Measurements from ENCODE around the gene COLEC11. TPM values are rescaled to one million over a fixed set of nuclear protein-coding genes. Genes with fewer than 3 reads are reported as not detected.

Gene COLEC11
- total and polyA plus RNA-seq, 2 of the 13 experiments (the other 11 are each of a cell fraction or from before 2014, with no cell fraction given), result 1.5 to 3.0 TPM

DNA sequence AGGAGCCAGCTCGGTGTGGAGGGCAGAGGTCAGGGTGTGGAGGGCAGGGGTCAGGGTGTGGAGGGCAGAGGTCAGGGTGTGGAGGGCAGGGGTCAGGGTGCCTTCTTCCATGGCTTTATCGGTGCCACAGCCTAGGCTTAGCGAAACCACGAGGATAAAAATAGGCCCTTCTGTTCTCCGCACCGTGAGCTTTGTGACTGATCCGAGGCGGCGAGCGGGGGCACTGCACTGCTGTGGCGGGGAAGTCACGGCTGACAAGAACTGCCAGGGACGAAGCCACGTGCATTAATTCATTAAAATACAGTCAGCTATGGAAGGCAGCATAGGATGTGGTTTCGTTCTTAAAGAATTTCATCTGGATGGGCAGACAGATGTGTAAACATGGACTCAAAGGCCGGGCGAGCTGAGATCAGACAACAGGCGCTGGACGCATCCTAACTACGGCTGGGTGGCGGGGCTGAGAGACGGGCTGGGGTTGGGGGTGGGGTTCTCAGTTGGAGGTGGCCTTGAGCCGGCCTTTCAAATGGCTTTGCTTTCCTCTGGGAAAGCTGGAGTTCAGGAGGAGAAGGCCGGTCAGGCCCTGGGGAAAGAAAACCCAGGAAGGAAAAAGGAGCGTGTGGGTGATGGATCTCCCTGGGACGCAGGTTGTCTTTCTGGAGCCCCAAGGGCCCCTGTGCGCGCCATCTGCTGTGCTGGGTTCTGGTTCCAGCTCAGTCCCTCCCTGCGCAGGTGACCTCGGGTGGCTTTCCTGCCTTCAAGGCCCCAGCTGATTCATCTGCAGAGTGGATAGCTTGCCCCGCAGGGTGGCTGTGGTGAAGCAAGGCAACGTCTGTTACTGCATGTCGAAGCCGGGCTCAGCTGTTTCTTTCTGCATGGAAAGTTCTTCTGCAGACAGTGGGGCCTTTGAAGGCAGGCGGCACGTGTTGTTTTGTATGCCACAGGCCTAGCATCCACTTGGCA lies 62.1 kb downstream of the COLEC11 start (continued):
- TF ChIP-seq ZNF260 (CRISPR knock-in tag; IDR thresholded peaks at IDR 0.05; ENCODE audit: borderline replicate concordance, low read depth), result no peak
- TF ChIP-seq CEBPB (IDR thresholded peaks at IDR 0.05; ENCODE audit: borderline replicate concordance, low read depth, low read length), result no peak
- no peak; the same call in 1 of the 2 replicates for TF ChIP-seq HOXA3 (CRISPR knock-in tag; IDR thresholded peaks at IDR 0.05)
- no peak for TF ChIP-seq HNRNPL (IDR thresholded peaks at IDR 0.05; ENCODE audit: low read depth, low read length)
- no peak for TF ChIP-seq ZNF530 (CRISPR knock-in tag; IDR thresholded peaks at IDR 0.05; ENCODE audit: low read depth)
- TF ChIP-seq MIER3 (CRISPR knock-in tag; IDR thresholded peaks at IDR 0.05; ENCODE audit: borderline replicate concordance), result 0 out of 2 replicates have a peak, but pooled peaks have one; percentile 15
- TF ChIP-seq ZNF850 (CRISPR knock-in tag; conservative IDR thresholded peaks at IDR 0.05), result no peak
- no peak for TF ChIP-seq ARHGAP35 (CRISPR knock-in tag; IDR thresholded peaks at IDR 0.05; ENCODE audit: borderline replicate concordance)
- 0 out of 2 replicates have a peak, but pooled peaks have one; percentile 18 for TF ChIP-seq ELF3 (CRISPR knock-in tag; IDR thresholded peaks at IDR 0.05)
- TF ChIP-seq SIN3B (IDR thresholded peaks at IDR 0.05; ENCODE audit: low read length), result no peak
- no peak for TF ChIP-seq ZNF740 (CRISPR knock-in tag; IDR thresholded peaks at IDR 0.05)
- TF ChIP-seq, protein P1, sequence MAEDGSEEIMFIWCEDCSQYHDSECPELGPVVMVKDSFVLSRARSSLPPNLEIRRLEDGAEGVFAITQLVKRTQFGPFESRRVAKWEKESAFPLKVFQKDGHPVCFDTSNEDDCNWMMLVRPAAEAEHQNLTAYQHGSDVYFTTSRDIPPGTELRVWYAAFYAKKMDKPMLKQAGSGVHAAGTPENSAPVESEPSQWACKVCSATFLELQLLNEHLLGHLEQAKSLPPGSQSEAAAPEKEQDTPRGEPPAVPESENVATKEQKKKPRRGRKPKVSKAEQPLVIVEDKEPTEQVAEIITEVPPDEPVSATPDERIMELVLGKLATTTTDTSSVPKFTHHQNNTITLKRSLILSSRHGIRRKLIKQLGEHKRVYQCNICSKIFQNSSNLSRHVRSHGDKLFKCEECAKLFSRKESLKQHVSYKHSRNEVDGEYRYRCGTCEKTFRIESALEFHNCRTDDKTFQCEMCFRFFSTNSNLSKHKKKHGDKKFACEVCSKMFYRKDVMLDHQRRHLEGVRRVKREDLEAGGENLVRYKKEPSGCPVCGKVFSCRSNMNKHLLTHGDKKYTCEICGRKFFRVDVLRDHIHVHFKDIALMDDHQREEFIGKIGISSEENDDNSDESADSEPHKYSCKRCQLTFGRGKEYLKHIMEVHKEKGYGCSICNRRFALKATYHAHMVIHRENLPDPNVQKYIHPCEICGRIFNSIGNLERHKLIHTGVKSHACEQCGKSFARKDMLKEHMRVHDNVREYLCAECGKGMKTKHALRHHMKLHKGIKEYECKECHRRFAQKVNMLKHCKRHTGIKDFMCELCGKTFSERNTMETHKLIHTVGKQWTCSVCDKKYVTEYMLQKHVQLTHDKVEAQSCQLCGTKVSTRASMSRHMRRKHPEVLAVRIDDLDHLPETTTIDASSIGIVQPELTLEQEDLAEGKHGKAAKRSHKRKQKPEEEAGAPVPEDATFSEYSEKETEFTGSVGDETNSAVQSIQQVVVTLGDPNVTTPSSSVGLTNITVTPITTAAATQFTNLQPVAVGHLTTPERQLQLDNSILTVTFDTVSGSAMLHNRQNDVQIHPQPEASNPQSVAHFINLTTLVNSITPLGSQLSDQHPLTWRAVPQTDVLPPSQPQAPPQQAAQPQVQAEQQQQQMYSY (CRISPR knock-in tag; IDR thresholded peaks at IDR 0.05), result no peak
- peak; percentile 56; the same call in 1 of the 2 replicates for TF ChIP-seq ZBTB42 (CRISPR knock-in tag; IDR thresholded peaks at IDR 0.05)
- TF ChIP-seq SCMH1 (CRISPR knock-in tag; IDR thresholded peaks at IDR 0.05; ENCODE audit: borderline replicate concordance), result no peak
- TF ChIP-seq ZNF879 (CRISPR knock-in tag; IDR thresholded peaks at IDR 0.05), result no peak
- TF ChIP-seq ZNF546 (CRISPR knock-in tag; conservative IDR thresholded peaks at IDR 0.05), result 0 out of 2 replicates have a peak, but pooled peaks have one; percentile 40
- 0 out of 2 replicates have a peak, but pooled peaks have one; percentile 57 for TF ChIP-seq SMAD3 (CRISPR knock-in tag; IDR thresholded peaks at IDR 0.05)
- no peak for TF ChIP-seq AHR (CRISPR knock-in tag; IDR thresholded peaks at IDR 0.05)
